ENCODE measurements around the gene TCF7L1. TPM values are rescaled to one million over a fixed set of nuclear protein-coding genes. Genes with fewer than 3 reads are reported as not detected.

TCF7L1 gene
- total and polyA plus RNA-seq, 9 of the 15 experiments (the other 6 are each of a cell fraction or from before 2014, with no cell fraction given): 0.03 to 0.11 (median 0.07) TPM; not detected in 5

DNA sequence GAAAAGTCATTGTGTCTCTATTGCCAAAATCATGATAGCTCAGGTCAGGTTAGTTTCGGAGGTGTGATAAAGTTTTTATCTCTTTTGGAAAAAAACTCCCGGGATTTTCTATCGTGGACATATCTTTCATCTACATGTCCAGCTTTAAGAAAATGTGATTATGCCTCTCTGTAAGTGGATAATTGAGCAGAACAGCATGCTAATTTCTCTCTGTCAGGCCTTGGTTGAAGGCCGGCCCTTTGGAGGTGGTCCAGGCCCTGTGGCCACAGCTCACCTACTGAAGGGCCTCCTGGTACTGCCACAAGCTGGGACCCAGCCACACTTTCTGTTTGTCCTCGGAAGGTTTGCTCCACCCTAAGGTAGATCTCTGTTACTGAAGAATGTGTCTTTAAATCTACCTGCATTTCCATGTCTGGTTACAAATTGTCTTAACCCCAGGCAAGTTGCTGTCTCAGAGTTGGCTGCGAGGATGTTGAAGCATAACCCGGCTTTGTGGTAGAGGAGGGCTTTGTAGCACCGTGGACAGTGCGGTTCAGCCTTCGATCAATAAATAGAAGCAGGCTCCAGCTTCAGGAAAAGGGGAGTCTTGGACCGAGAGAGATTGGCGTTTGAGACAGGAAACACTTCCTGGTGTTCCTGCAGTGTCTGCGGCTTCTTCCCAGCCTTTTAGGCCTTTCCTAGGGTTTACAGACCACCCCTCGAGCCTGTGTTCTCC is 25.5 kb downstream of the TCF7L1 start (continued):
- TF ChIP-seq, protein P1, sequence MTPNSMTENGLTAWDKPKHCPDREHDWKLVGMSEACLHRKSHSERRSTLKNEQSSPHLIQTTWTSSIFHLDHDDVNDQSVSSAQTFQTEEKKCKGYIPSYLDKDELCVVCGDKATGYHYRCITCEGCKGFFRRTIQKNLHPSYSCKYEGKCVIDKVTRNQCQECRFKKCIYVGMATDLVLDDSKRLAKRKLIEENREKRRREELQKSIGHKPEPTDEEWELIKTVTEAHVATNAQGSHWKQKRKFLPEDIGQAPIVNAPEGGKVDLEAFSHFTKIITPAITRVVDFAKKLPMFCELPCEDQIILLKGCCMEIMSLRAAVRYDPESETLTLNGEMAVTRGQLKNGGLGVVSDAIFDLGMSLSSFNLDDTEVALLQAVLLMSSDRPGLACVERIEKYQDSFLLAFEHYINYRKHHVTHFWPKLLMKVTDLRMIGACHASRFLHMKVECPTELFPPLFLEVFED (CRISPR knock-in tag; conservative IDR thresholded peaks at IDR 0.05): no peak

DNA sequence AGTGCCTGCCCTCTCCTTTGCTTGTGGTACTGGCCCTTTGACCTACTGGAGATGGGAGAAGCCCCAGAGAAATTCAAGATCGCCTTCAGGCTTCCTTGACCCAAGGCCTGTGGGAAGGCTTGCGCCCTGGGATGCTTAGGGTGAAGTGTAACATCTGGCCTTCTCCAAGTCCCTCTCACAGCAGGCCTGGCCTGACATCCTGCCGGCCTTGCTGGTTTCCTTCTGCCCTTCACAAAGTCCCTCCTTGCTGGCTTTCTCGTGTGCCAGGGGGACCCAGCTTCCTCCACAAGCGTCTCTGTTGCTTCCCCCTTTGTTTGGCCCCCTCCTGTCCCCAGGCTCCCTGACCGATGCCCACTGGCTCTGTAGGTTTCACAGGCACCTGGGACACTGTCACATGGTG is 26.4 kb downstream of the TCF7L1 start:
- Histone ChIP-seq H3K9me1 (ENCODE audit: control insufficient read depth, insufficient read depth, low read length) (no peaks in the 10 kb centered on the region), H3K27ac (ENCODE audit: extremely low read depth, low read depth, low read length) (no peak overlapping the region), H3K4me3 (no peak overlapping the region), H3K9ac (ENCODE audit: insufficient read depth in 1 of 2, low read depth in 2 of 2, low read length in 2 of 2) (no peak overlapping the region), H3K4me1 (replicated peaks in 1 of 2; ENCODE audit: control insufficient read depth in 2 of 2, insufficient read depth in 2 of 2, low read length in 2 of 2) (no peaks in the 10 kb centered on the region; a peak in 1 of 5 replicates), H4K20me1 (replicated peaks; ENCODE audit: control insufficient read depth, insufficient read depth, low read length) (no peaks in the 10 kb centered on the region), H3K36me3 (ENCODE audit: control insufficient read depth, insufficient read depth, low read length) (no peaks in the 10 kb centered on the region), H3K9me3 (replicated peaks; ENCODE audit: control insufficient read depth, insufficient read depth, low read depth, low read length) (no peaks in the 10 kb centered on the region), H3K27me3 (ENCODE audit: control insufficient read depth in 2 of 2, insufficient read depth in 2 of 2, low read length in 2 of 2) (peaks cover 37 to 82% of the 10 kb centered on the region in 2 experiments), H3K4me2 (ENCODE audit: insufficient read depth, low read length) (no peak overlapping the region), H3K79me2 (ENCODE audit: control insufficient read depth, insufficient read depth, low read length) (no peaks in the 10 kb centered on the region), H2AFZ (ENCODE audit: low read depth, low read length) (no peak overlapping the region)
- 0% methylated on average over 6 of the region's 6 CpGs for WGBS (ENCODE audit: insufficient coverage, low coverage, missing lambda C conversion rate)
- in situ Hi-C loops (cut with MboI) (no loop called here), intact Hi-C loops (cut with micrococcal nuclease) (no loop called here)
- CTCF ChIA-PET (ENCODE audit: low intra/inter-chr PET ratio): no interaction called here
- ATAC-seq: no peak
- no TSS peak for BruUV-seq (replicated peaks)
- no peak for FAIRE-seq
- DNase-seq (ENCODE audit: extremely low read depth in 1 of 4, low spot score in 3 of 4): no peak
- POLR2A ChIA-PET: no interaction called here
- TF ChIP-seq CBFB (CRISPR knock-in tag; IDR thresholded peaks at IDR 0.05) (no peak), CEBPG (CRISPR knock-in tag; IDR thresholded peaks at IDR 0.05) (no peak), CEBPG (tag; conservative IDR thresholded peaks at IDR 0.05 in 1 of 2, IDR thresholded peaks at IDR 0.05 in 1 of 2) (no peak), SLC30A9 (CRISPR knock-in tag; IDR thresholded peaks at IDR 0.05) (no peak), EP300 (IDR thresholded peaks at IDR 0.05; ENCODE audit: low read length) (no peak), ZNF408 (CRISPR knock-in tag; IDR thresholded peaks at IDR 0.05; ENCODE audit: low read depth) (no peak), YBX1 (IDR thresholded peaks at IDR 0.05) (no peak), PPARD (CRISPR knock-in tag; IDR thresholded peaks at IDR 0.05) (no peak), HNRNPK (IDR thresholded peaks at IDR 0.05; ENCODE audit: low read depth, low read length, poor library complexity, severe bottlenecking) (no peak), STAT5B (CRISPR knock-in tag; IDR thresholded peaks at IDR 0.05) (no peak), ELF4 (CRISPR knock-in tag; IDR thresholded peaks at IDR 0.05) (no peak)
- TF ChIP-seq, protein P2, sequence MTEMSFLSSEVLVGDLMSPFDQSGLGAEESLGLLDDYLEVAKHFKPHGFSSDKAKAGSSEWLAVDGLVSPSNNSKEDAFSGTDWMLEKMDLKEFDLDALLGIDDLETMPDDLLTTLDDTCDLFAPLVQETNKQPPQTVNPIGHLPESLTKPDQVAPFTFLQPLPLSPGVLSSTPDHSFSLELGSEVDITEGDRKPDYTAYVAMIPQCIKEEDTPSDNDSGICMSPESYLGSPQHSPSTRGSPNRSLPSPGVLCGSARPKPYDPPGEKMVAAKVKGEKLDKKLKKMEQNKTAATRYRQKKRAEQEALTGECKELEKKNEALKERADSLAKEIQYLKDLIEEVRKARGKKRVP (CRISPR knock-in tag; IDR thresholded peaks at IDR 0.05): no peak
- TF ChIP-seq, protein P3, sequence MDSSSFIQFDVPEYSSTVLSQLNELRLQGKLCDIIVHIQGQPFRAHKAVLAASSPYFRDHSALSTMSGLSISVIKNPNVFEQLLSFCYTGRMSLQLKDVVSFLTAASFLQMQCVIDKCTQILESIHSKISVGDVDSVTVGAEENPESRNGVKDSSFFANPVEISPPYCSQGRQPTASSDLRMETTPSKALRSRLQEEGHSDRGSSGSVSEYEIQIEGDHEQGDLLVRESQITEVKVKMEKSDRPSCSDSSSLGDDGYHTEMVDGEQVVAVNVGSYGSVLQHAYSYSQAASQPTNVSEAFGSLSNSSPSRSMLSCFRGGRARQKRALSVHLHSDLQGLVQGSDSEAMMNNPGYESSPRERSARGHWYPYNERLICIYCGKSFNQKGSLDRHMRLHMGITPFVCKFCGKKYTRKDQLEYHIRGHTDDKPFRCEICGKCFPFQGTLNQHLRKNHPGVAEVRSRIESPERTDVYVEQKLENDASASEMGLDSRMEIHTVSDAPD (CRISPR knock-in tag; IDR thresholded peaks at IDR 0.05): no peak
- TF ChIP-seq, protein P4, sequence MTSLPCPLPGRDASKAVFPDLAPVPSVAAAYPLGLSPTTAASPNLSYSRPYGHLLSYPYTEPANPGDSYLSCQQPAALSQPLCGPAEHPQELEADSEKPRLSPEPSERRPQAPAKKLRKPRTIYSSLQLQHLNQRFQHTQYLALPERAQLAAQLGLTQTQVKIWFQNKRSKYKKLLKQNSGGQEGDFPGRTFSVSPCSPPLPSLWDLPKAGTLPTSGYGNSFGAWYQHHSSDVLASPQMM (CRISPR knock-in tag; IDR thresholded peaks at IDR 0.05): no peak
- TF ChIP-seq, protein P5, sequence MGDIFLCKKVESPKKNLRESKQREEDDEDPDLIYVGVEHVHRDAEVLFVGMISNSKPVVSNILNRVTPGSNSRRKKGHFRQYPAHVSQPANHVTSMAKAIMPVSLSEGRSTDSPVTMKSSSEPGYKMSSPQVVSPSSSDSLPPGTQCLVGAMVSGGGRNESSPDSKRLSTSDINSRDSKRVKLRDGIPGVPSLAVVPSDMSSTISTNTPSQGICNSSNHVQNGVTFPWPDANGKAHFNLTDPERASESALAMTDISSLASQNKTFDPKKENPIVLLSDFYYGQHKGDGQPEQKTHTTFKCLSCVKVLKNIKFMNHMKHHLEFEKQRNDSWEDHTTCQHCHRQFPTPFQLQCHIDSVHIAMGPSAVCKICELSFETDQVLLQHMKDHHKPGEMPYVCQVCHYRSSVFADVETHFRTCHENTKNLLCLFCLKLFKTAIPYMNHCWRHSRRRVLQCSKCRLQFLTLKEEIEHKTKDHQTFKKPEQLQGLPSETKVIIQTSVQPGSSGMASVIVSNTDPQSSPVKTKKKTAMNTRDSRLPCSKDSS (IDR thresholded peaks at IDR 0.05; ENCODE audit: low read depth, partially characterized antibody): no peak

Data from K562 (cell line).